Stimulated activated CD4-positive, alpha-beta T cell treated with anti-CD3 and anti-CD28 coated beads, Interleukin-12 subunit alpha, Interleukin-12 subunit beta, amount 100 ng/mL, for 48 hours (primary cell): ENCODE measurements around the gene UBA3.

Experiments used
- DNase-seq, 3 donors: peaks; one replicate each; pipeline ENCODE4 v3.0.0-alpha.2; 2020; ENCODE audit warnings: low read depth in 2 of 3, low spot score in 1 of 3

The UBA3 gene

GRCh38 chr3:69072928-69073327 is 7.2 kb downstream of the UBA3 start:
- DNase-seq = no peak

- DNase-seq = no peak
Observed at GRCh38 chr3:69066121-69066520, 14.0 kb downstream of the UBA3 start.

- no peak for DNase-seq
Observed at GRCh38 chr3:69065318-69065964, 14.7 kb downstream of the UBA3 start.

GRCh38 chr3:69063636-69064035 is 16.5 kb downstream of the UBA3 start:
- DNase-seq = no peak

GRCh38 chr3:69059688-69060087 is 20.5 kb downstream of the UBA3 start:
- no peak for DNase-seq

- DNase-seq = no peak
Observed at GRCh38 chr3:69058947-69059224, 21.3 kb downstream of the UBA3 start.

GRCh38 chr3:69058180-69058946 is 21.8 kb downstream of the UBA3 start:
- no peak for DNase-seq

- no peak for DNase-seq
Observed at GRCh38 chr3:69052472-69052898, 27.7 kb downstream of the UBA3 start.

GRCh38 chr3:69051756-69052471 is 28.3 kb downstream of the UBA3 start, which contains the start of gene TMF1:
TSS of gene TMF1 (minus strand) at chr3:69052333. CDS start at chr3:69052086, 247 bp downstream.
- DNase-seq = peak; percentile 95 to 96 (median 95)

- DNase-seq = no peak
Observed at GRCh38 chr3:69048990-69049389, 31.2 kb downstream of the UBA3 start.

GRCh38 chr3:69044608-69045007 is 35.6 kb downstream of the UBA3 start:
- no peak for DNase-seq

GRCh38 chr3:69033470-69033869 is 46.7 kb downstream of the UBA3 start:
- no peak for DNase-seq

GRCh38 chr3:69032737-69033136 is 47.4 kb downstream of the UBA3 start:
- DNase-seq = no peak

GRCh38 chr3:69032142-69032541 is 48.0 kb downstream of the UBA3 start:
- no peak for DNase-seq

- DNase-seq = no peak
Observed at GRCh38 chr3:69031635-69032034, 48.5 kb downstream of the UBA3 start.

GRCh38 chr3:69020857-69021256 is 59.3 kb downstream of the UBA3 start:
- no peak for DNase-seq

GRCh38 chr3:69020424-69020823 is 59.7 kb downstream of the UBA3 start:
- no peak for DNase-seq

GRCh38 chr3:69016901-69017300 is 63.3 kb downstream of the UBA3 start:
- no peak for DNase-seq

GRCh38 chr3:69016102-69016501 is 64.1 kb downstream of the UBA3 start:
- DNase-seq = no peak

GRCh38 chr3:69014022-69014580 is 66.1 kb downstream of the UBA3 start:
- no peak for DNase-seq

GRCh38 chr3:69013253-69014021 is 66.7 kb downstream of the UBA3 start, which contains the start of gene EOGT:
TSS of gene EOGT (minus strand) at chr3:69013684. CDS start at chr3:69009846, 3,838 bp downstream.
- DNase-seq = peak; percentile 64 to 82 (median 74)
